HCT116 (cell line): ENCODE measurements around the gene SLAMF6. TPM values are rescaled to one million over a fixed set of nuclear protein-coding genes. Genes with fewer than 3 reads are reported as not detected.
"Not testable (repeated sequence)": the region's sequence is repeated elsewhere in the genome, so short reads cannot be mapped to it uniquely, and the experiment has no call there.

Source experiments
- ATAC-seq: fragments of 200-7000 bp; cut with Tn5 transposase; 2 replicates; pipeline ENCODE4 v1.9.1; 2020; ENCODE audit warnings: mild to moderate bottlenecking, moderate library complexity
- BruUV-seq: library from RNA; stranded (reverse); fragments of 400-500 nt; replicated peaks from 2 replicates; lab custom pipeline; 2021; lab: Mats Ljungman, UMichigan
- CTCF ChIA-PET: fragments of 300-600 bp; sonication (Branson Sonifier 250); formaldehyde crosslinking; loops from one replicate; lab custom pipeline; 2021; ENCODE audit warnings: antibody characterized with exemption; lab: Charles Lee
- POLR2A ChIA-PET: fragments of 300-600, 350-600 bp; sonication (Branson Sonifier 250); formaldehyde crosslinking; loops from one replicate; lab custom pipeline; 2021; ENCODE audit warnings: antibody characterized with exemption; lab: Charles Lee
- RAD21 ChIA-PET, 2 experiments: fragments of 300-600 bp; sonication (Branson Sonifier 250); formaldehyde crosslinking; loops; one replicate each; lab custom pipeline; 2023; ENCODE audit warnings: low total read pairs in 2 of 2; ENCODE audit not compliant: uncharacterized antibody in 2 of 2, unreplicated experiment in 2 of 2, low non-redundant PET in 1 of 2; lab: Charles Lee
- DNase-seq: peaks from one replicate; pipeline ENCODE4 v3.0.0-alpha.2; 2010; ENCODE audit warnings: low read depth, low spot score
- H2AFZ ChIP-seq: fragments of 200-600 bp; shearing (Covaris generic), sonication (generic); 2 replicates; pipeline ENCODE4 v1.6.1; 2017; ENCODE audit warnings: low read depth, mixed run types, mixed read lengths, antibody characterized with exemption, low read length; ENCODE audit not compliant: poor library complexity, severe bottlenecking
- H3K27ac ChIP-seq: 2 replicates; pipeline ENCODE4 v1.5.1; 2012; ENCODE audit warnings: low read depth, low read length
- H3K27me3 ChIP-seq: fragments of 200-600 bp; sonication (generic); 2 replicates; pipeline ENCODE4 v1.6.1; 2016; ENCODE audit warnings: mixed run types, low read length, mixed read lengths; ENCODE audit not compliant: insufficient read depth
- H3K36me3 ChIP-seq, 2 experiments: fragments of 200-500 bp in 1 of 2; fragments of 200-600 bp in 1 of 2; sonication (Bioruptor generic) in 1 of 2; sonication (generic) in 1 of 2; 2 replicates each; pipeline versions ENCODE4 v1.5.1 to v1.6.1; 2014 to 2016; ENCODE audit warnings: low read length in 2 of 2, inconsistent platforms in 1 of 2, mixed read lengths in 1 of 2, mixed run types in 1 of 2; ENCODE audit not compliant: insufficient read depth in 2 of 2, control insufficient read depth in 1 of 2
- H3K4me1 ChIP-seq, 2 experiments: fragments of 200-600 bp in 1 of 2; sonication (generic) in 1 of 2; 2 replicates each; pipeline versions ENCODE4 v1.5.1 to v1.6.1; 2012 to 2017; ENCODE audit warnings: low read length in 2 of 2, inconsistent platforms in 1 of 2, mild to moderate bottlenecking in 1 of 2, mixed read lengths in 1 of 2, mixed run types in 1 of 2, moderate library complexity in 1 of 2; ENCODE audit not compliant: insufficient read depth in 2 of 2, control insufficient read depth in 1 of 2
- H3K4me2 ChIP-seq: fragments of 200-600 bp; sonication (generic); 2 replicates; pipeline ENCODE4 v1.6.1; 2017; ENCODE audit warnings: mixed run types, low read length, mixed read lengths
- H3K4me3 ChIP-seq, 2 experiments: fragments of 200-600 bp in 1 of 2; sonication (generic) in 1 of 2; replicated peaks in 1 of 2; 2 replicates each; pipeline ENCODE4 v1.5.1; 2011 to 2016; ENCODE audit warnings: low read length in 2 of 2, control low read depth in 1 of 2, low read depth in 1 of 2, mild to moderate bottlenecking in 1 of 2, mixed read lengths in 1 of 2, mixed run types in 1 of 2
- H3K79me2 ChIP-seq: fragments of 200-600 bp; sonication (generic); 2 replicates; pipeline ENCODE4 v1.6.1; 2017; ENCODE audit warnings: mild to moderate bottlenecking, mixed run types, low read length, moderate library complexity, mixed read lengths; ENCODE audit not compliant: insufficient read depth
- H3K9ac ChIP-seq: fragments of 200-600 bp; sonication (generic); 2 replicates; pipeline ENCODE4 v1.6.1; 2016; ENCODE audit warnings: low read length, mixed read lengths
- H3K9me2 ChIP-seq: fragments of 200-600 bp; sonication (generic), shearing (Covaris generic); 2 replicates; pipeline ENCODE4 v1.6.1; 2017; ENCODE audit warnings: mixed run types, mild to moderate bottlenecking, moderate library complexity; ENCODE audit not compliant: insufficient read depth
- H3K9me3 ChIP-seq, 2 experiments: fragments of 200-500 bp in 1 of 2; fragments of 200-600 bp in 1 of 2; sonication (Bioruptor generic) in 1 of 2; sonication (generic) in 1 of 2; 2 replicates each; pipeline ENCODE4 v1.6.1; 2014 to 2017; ENCODE audit warnings: low read length in 2 of 2, mixed read lengths in 2 of 2, inconsistent platforms in 1 of 2, low read depth in 1 of 2, mild to moderate bottlenecking in 1 of 2, mixed run types in 1 of 2, moderate library complexity in 1 of 2; ENCODE audit not compliant: control insufficient read depth in 1 of 2, insufficient read depth in 1 of 2
- H4K20me1 ChIP-seq: fragments of 200-600 bp; sonication (generic), shearing (Covaris generic); 2 replicates; pipeline ENCODE4 v1.6.1; 2017; ENCODE audit warnings: mixed run types, mild to moderate bottlenecking, moderate library complexity; ENCODE audit not compliant: insufficient read depth
- CBX3 ChIP-seq: IDR thresholded peaks from 2 replicates; pipeline ENCODE4 v1.6.1; 2012; ENCODE audit warnings: low read depth
- POLR2A ChIP-seq: IDR thresholded peaks from 2 replicates; pipeline ENCODE4 v1.7.0; 2011; ENCODE audit warnings: borderline replicate concordance; ENCODE audit not compliant: insufficient read depth, insufficient read length; ENCODE audit errors: extremely low read depth
- SIN3A ChIP-seq: IDR thresholded peaks from 2 replicates; pipeline ENCODE4 v1.6.1; 2012; ENCODE audit warnings: low read depth
- intact Hi-C: fragments of 100-400 bp; cut with micrococcal nuclease; formaldehyde crosslinking; loops from 2 replicates; pipeline ENCODE4 v1.10.0; 2022
- total RNA-seq: library from RNA; stranded (reverse); gene quantifications from one replicate; pipeline ENCODE4 v1.2.1, GENCODE V29; 2021; ENCODE audit not compliant: unreplicated experiment

Gene SLAMF6
- total RNA-seq, 1 experiment from 2014 or later, result not detected

DNA sequence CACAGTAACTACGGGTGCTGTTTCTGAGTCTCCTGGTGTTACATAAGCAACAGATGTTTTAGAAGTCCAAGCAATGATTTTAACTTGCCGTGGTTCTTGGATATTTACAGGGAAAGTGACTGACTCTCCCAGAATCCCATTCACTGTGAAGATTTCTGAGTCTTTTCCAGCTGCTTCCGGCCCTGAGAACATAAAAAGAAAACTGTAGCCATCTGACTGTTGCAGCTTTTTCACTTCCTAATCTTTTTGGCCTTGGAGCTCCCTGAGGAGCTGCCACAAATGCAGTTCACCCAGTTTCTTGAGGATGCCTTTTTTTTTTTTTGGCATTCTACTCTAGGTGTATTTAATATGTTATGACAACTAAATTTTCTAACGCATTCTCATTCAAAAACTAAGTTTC lies 42.5 kb upstream of the SLAMF6 start:
- no peaks in the 10 kb centered on the region for H3K4me1 ChIP-seq
- no peak overlapping the region for H3K9ac ChIP-seq
- H3K9me3 ChIP-seq, result no peaks in the 10 kb centered on the region
- no peaks in the 10 kb centered on the region for H3K79me2 ChIP-seq
- BruUV-seq, result no TSS peak
- ATAC-seq (no peak), DNase-seq (no peak)
- intact Hi-C loops, result no loop called here
- H4K20me1 ChIP-seq, result no peaks in the 10 kb centered on the region
- POLR2A ChIA-PET, result no interaction called here
- no peaks in the 10 kb centered on the region for H3K36me3 ChIP-seq
- no peak overlapping the region for H3K27ac ChIP-seq
- no peak overlapping the region for H2AFZ ChIP-seq
- H3K9me2 ChIP-seq, result no peaks in the 10 kb centered on the region
- no peak overlapping the region for H3K4me2 ChIP-seq
- no peak overlapping the region for H3K4me3 ChIP-seq
- RAD21 ChIA-PET, result no interaction called here
- no peak for TF ChIP-seq CBX3
- TF ChIP-seq SIN3A, result no peak
- TF ChIP-seq POLR2A, result no peak
- H3K27me3 ChIP-seq, result no peaks in the 10 kb centered on the region
- CTCF ChIA-PET, result no interaction called here

DNA sequence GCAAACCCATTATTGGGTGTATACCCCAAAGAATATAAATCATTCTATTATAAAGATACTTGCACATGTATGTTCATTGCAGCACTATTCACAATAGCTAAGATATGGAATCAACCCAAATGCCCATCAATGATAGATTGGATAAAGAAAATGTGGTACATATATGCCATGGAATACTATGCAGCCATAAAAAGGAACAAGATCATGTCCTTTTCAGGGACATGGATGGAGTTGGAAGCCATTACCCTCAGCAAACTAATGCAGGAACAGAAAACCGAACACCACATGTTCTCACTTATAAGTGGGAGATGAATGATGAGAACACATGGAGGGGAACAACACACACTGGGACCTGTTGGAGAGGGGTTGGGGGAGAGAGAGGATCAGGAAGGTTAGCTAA lies 40.2 kb upstream of the SLAMF6 start:
- H3K36me3 ChIP-seq, ATAC-seq, H3K9me2 ChIP-seq, H2AFZ ChIP-seq, H4K20me1 ChIP-seq, BruUV-seq, H3K9ac ChIP-seq, H3K4me2 ChIP-seq, H3K4me3 ChIP-seq, RAD21 ChIA-PET, H3K79me2 ChIP-seq, intact Hi-C loops, H3K27ac ChIP-seq, DNase-seq, H3K4me1 ChIP-seq, H3K9me3 ChIP-seq, H3K27me3 ChIP-seq, POLR2A ChIA-PET, CTCF ChIA-PET: not testable (repeated sequence)

DNA sequence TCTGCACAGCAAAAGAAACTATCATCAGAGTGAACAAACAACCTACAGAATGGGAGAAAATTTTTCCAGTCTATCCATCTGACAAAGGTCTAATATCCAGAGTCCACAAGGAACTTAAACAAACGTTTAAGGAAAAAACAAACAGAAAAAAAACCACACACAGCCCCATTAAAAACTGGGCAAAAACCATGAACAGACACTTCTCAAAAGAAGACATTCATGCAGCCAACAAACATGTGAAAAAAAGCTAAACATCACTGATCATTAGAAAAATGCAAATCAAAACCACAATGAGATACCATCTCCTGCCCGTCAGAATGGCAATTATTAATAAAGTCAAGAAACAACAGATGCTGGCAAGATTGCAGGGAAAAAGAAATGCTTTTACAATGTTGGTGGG lies 39.7 kb upstream of the SLAMF6 start:
- H3K4me1 ChIP-seq, H3K9ac ChIP-seq, H3K79me2 ChIP-seq, H3K4me2 ChIP-seq, H2AFZ ChIP-seq, POLR2A ChIA-PET, H3K9me3 ChIP-seq, H4K20me1 ChIP-seq, H3K9me2 ChIP-seq, DNase-seq, H3K4me3 ChIP-seq, H3K36me3 ChIP-seq, CTCF ChIA-PET, H3K27ac ChIP-seq, ATAC-seq, H3K27me3 ChIP-seq, RAD21 ChIA-PET, intact Hi-C loops, BruUV-seq: not testable (repeated sequence)
